ENCODE measurements around the gene C11orf58. TPM values are rescaled to one million over a fixed set of nuclear protein-coding genes. Genes with fewer than 3 reads are reported as not detected.

C11orf58 gene
- total RNA-seq, 2 donors from 2014 or later, result 120 to 128 TPM

GRCh38 chr11:16773981-16774935, 35.8 kb downstream of the C11orf58 start:
- no peaks in the 10 kb centered on the region for H3K27me3 ChIP-seq
- no peak for TF ChIP-seq CTCF (IDR thresholded peaks at IDR 0.05)
- peak; percentile 52 for DNase-seq (ENCODE audit: low spot score)

GRCh38 chr11:16774936-16775613, 36.6 kb downstream of the C11orf58 start:
- Histone ChIP-seq H3K27me3 (no peaks in the 10 kb centered on the region), H3K9me3 (no peaks in the 10 kb centered on the region), H3K27ac (no peak overlapping the region), H3K36me3 (no peaks in the 10 kb centered on the region), H3K4me3 (no peak overlapping the region), H3K4me1 (peaks cover 0 to 1% of the 10 kb centered on the region in 2 donors)
- TF ChIP-seq CTCF (IDR thresholded peaks at IDR 0.05), result no peak
- peak; percentile 34 for DNase-seq (ENCODE audit: low spot score)

More at GRCh38 chr11:16773981-16774935, 35.8 kb downstream of the C11orf58 start:
- Histone ChIP-seq H3K27ac (no peak overlapping the region), H3K4me3 (no peak overlapping the region), H3K4me1 (no peaks in the 10 kb centered on the region), H3K36me3 (no peaks in the 10 kb centered on the region), H3K9me3 (no peaks in the 10 kb centered on the region)

GRCh38 chr11:16775614-16776283, 37.3 kb downstream of the C11orf58 start:
- no peak overlapping the region for H3K27ac ChIP-seq
- no peaks in the 10 kb centered on the region for H3K36me3 ChIP-seq
- H3K4me1 ChIP-seq, result peaks cover 0 to 7% of the 10 kb centered on the region in 2 donors
- no peak for DNase-seq (ENCODE audit: low spot score)
- no peaks in the 10 kb centered on the region for H3K9me3 ChIP-seq
- no peak for TF ChIP-seq CTCF (IDR thresholded peaks at IDR 0.05)
- no peaks in the 10 kb centered on the region for H3K27me3 ChIP-seq
- H3K4me3 ChIP-seq, result no peak overlapping the region

- H3K4me3 ChIP-seq, result no peak overlapping the region
- no peak overlapping the region for H3K27ac ChIP-seq
- H3K4me1 ChIP-seq, result peaks cover 0 to 7% of the 10 kb centered on the region in 2 donors
- TF ChIP-seq CTCF (IDR thresholded peaks at IDR 0.05), result no peak
- H3K27me3 ChIP-seq, result no peaks in the 10 kb centered on the region
- no peak for DNase-seq (ENCODE audit: low spot score)
- H3K36me3 ChIP-seq, result no peaks in the 10 kb centered on the region
- no peaks in the 10 kb centered on the region for H3K9me3 ChIP-seq
Observed at GRCh38 chr11:16776711-16777612, 38.5 kb downstream of the C11orf58 start.

- DNase-seq (ENCODE audit: low spot score), result no peak
- H3K4me1 ChIP-seq, result peaks cover 0 to 7% of the 10 kb centered on the region in 2 donors
- no peaks in the 10 kb centered on the region for H3K27me3 ChIP-seq
- no peak for TF ChIP-seq CTCF (IDR thresholded peaks at IDR 0.05)
- H3K27ac ChIP-seq, result no peak overlapping the region
- no peak overlapping the region for H3K4me3 ChIP-seq
- H3K9me3 ChIP-seq, result no peaks in the 10 kb centered on the region
- H3K36me3 ChIP-seq, result no peaks in the 10 kb centered on the region
Observed at GRCh38 chr11:16777613-16777975, 39.1 kb downstream of the C11orf58 start.

All from right atrium auricular region (tissue), 2 donors.